Smooth muscle cell (in vitro differentiated cells): ENCODE results near the gene ARHGDIA. TPM values are rescaled to one million over a fixed set of nuclear protein-coding genes. Genes with fewer than 3 reads are reported as not detected.

Experiments used
- DNase-seq: peaks from one replicate; lab custom pipeline; 2025; ENCODE audit not compliant: unreplicated experiment; lab: John Stamatoyannopoulos, UW
- H2AFZ ChIP-seq: fragments of 200-600 bp; sonication (generic); 2 replicates; pipeline ENCODE4 v1.6.0; 2016; ENCODE audit warnings: antibody characterized with exemption, low read depth, mild to moderate bottlenecking
- H3F3A ChIP-seq: fragments of 200-600 bp; sonication (generic); 2 replicates; pipeline ENCODE4 v1.6.0; 2017; ENCODE audit warnings: antibody characterized with exemption, low read depth
- H3K27ac ChIP-seq: fragments of 200-600 bp; sonication (generic); 2 replicates; pipeline ENCODE4 v1.5.1; 2016; ENCODE audit warnings: low read depth, mild to moderate bottlenecking
- H3K27me3 ChIP-seq: fragments of 200-600 bp; sonication (generic); 2 replicates; pipeline ENCODE4 v1.6.1; 2016; ENCODE audit warnings: low read depth, mild to moderate bottlenecking
- H3K36me3 ChIP-seq: fragments of 200-600 bp; sonication (generic); 2 replicates; pipeline ENCODE4 v1.5.1; 2016; ENCODE audit warnings: low read depth
- H3K4me1 ChIP-seq: fragments of 200-600 bp; sonication (generic); 2 replicates; pipeline ENCODE4 v1.5.1; 2016; ENCODE audit warnings: low read depth
- H3K4me2 ChIP-seq: fragments of 200-600 bp; sonication (generic); 2 replicates; pipeline ENCODE4 v1.6.0; 2016; ENCODE audit warnings: mild to moderate bottlenecking
- H3K4me3 ChIP-seq: fragments of 200-600 bp; sonication (generic); 2 replicates; pipeline ENCODE4 v1.5.1; 2016; ENCODE audit warnings: mild to moderate bottlenecking
- H3K79me2 ChIP-seq: fragments of 200-600 bp; sonication (generic); 2 replicates; pipeline ENCODE4 v1.6.0; 2016; ENCODE audit warnings: low read depth, mild to moderate bottlenecking
- H3K9ac ChIP-seq: fragments of 200-600 bp; sonication (generic); 2 replicates; pipeline ENCODE4 v1.6.0; 2016; ENCODE audit warnings: low read depth
- H3K9me3 ChIP-seq: fragments of 200-600 bp; sonication (generic); replicated peaks from 2 replicates; pipeline ENCODE4 v1.5.1; 2016; ENCODE audit warnings: low read depth
- H4K20me1 ChIP-seq: fragments of 200-600 bp; sonication (generic); 2 replicates; pipeline ENCODE4 v1.6.0; 2016; ENCODE audit warnings: low read depth
- CTCF ChIP-seq: fragments of 200-600 bp; sonication (generic); IDR thresholded peaks from 2 replicates; pipeline ENCODE4 v1.5.1; 2017; ENCODE audit warnings: borderline replicate concordance, mild to moderate bottlenecking, antibody characterized with exemption; ENCODE audit not compliant: insufficient read depth, poor library complexity, severe bottlenecking
- WGBS: methylation state at CpG from one replicate; pipeline ENCODE4 v1.1.7; 2016; ENCODE audit warnings: low lambda C conversion rate; 5-methylcytosine and 5-hydroxymethylcytosine counted together
- polyA plus RNA-seq: library from polyadenylated mRNA; unstranded; fragments of >200 nt; fragmentation: Nextera tagmentation; extraction: Ambion mirVana; gene quantifications from 2 replicates; pipeline ENCODE4 v1.2.1, GENCODE V29; 2016
- total RNA-seq: library from RNA; depleted of rRNA; stranded (reverse); fragments of >200 nt; gene quantifications from 2 replicates; pipeline ENCODE4 v1.2.3, GENCODE V29; 2014

ARHGDIA gene
- total and polyA plus RNA-seq, 2 experiments from 2014 or later: 256 to 360 TPM

- Histone ChIP-seq H3K27me3 (no peaks in the 10 kb centered on the region), H3K79me2 (peaks cover 6% of the 10 kb centered on the region), H3K9ac (no peak overlapping the region), H2AFZ (no peak overlapping the region), H3K36me3 (no peaks in the 10 kb centered on the region), H3K27ac (no peak overlapping the region), H3K4me1 (no peaks in the 10 kb centered on the region), H3K4me2 (no peak overlapping the region), H4K20me1 (peaks cover 37% of the 10 kb centered on the region), H3F3A (no peaks in the 10 kb centered on the region), H3K4me3 (no peak overlapping the region), H3K9me3 (no peaks in the 10 kb centered on the region)
- WGBS: 72% methylated on average over 20 of the region's 20 CpGs
- peak; percentile 28 for DNase-seq
- peak; percentile 37 for TF ChIP-seq CTCF
Measured at GRCh38 chr17:81821603-81822311, 49.4 kb downstream of the ARHGDIA start.

- WGBS: 96% methylated on average over 8 of the region's 8 CpGs
- TF ChIP-seq CTCF: no peak
- Histone ChIP-seq H3K9me3 (no peaks in the 10 kb centered on the region), H3K4me1 (no peaks in the 10 kb centered on the region), H4K20me1 (peaks cover 31% of the 10 kb centered on the region), H3F3A (no peaks in the 10 kb centered on the region), H3K27me3 (no peaks in the 10 kb centered on the region), H3K79me2 (peaks cover 4% of the 10 kb centered on the region), H3K4me3 (no peak overlapping the region), H3K36me3 (no peaks in the 10 kb centered on the region), H3K9ac (no peak overlapping the region), H3K4me2 (no peak overlapping the region), H3K27ac (no peak overlapping the region), H2AFZ (no peak overlapping the region)
- no peak for DNase-seq
Measured at GRCh38 chr17:81821147-81821546, 50.0 kb downstream of the ARHGDIA start.

- Histone ChIP-seq H3K27ac (no peak overlapping the region), H3K27me3 (no peaks in the 10 kb centered on the region), H3F3A (no peaks in the 10 kb centered on the region), H4K20me1 (peaks cover 16% of the 10 kb centered on the region), H3K4me3 (no peak overlapping the region), H3K9ac (no peak overlapping the region), H3K4me2 (no peak overlapping the region), H3K9me3 (no peaks in the 10 kb centered on the region), H3K36me3 (no peaks in the 10 kb centered on the region), H2AFZ (no peak overlapping the region), H3K79me2 (no peaks in the 10 kb centered on the region), H3K4me1 (no peaks in the 10 kb centered on the region)
- WGBS: 61% methylated on average over 8 of the region's 13 CpGs
- DNase-seq: no peak
- TF ChIP-seq CTCF: no peak
Measured at GRCh38 chr17:81819708-81820107, 51.4 kb downstream of the ARHGDIA start.

- WGBS: 73% methylated on average over 7 of the region's 7 CpGs
- H3F3A ChIP-seq: no peaks in the 10 kb centered on the region
- no peaks in the 10 kb centered on the region for H3K79me2 ChIP-seq
- H3K4me1 ChIP-seq: no peaks in the 10 kb centered on the region
- DNase-seq: no peak
- H3K9ac ChIP-seq: no peak overlapping the region
- H3K4me2 ChIP-seq: no peak overlapping the region
- no peaks in the 10 kb centered on the region for H3K27me3 ChIP-seq
- no peak overlapping the region for H2AFZ ChIP-seq
- H3K9me3 ChIP-seq: no peaks in the 10 kb centered on the region
- no peak overlapping the region for H3K4me3 ChIP-seq
- TF ChIP-seq CTCF: no peak
- no peak overlapping the region for H3K27ac ChIP-seq
- H3K36me3 ChIP-seq: no peaks in the 10 kb centered on the region
- peaks cover 6% of the 10 kb centered on the region for H4K20me1 ChIP-seq
Measured at GRCh38 chr17:81817758-81818147, 53.4 kb downstream of the ARHGDIA start.
